ENCODE data around the gene MRPL23.

The MRPL23 gene

GRCh38 chr11:1912289-1912878 is 34.7 kb upstream of the MRPL23 start:
- no peak for DNase-seq (ENCODE audit: low read depth)
- no peak overlapping the region for H3K4me3 ChIP-seq (ENCODE audit: low read length)
- TF ChIP-seq CTCF (conservative IDR thresholded peaks at IDR 0.05; ENCODE audit: low read length): no peak

- TF ChIP-seq CTCF (conservative IDR thresholded peaks at IDR 0.05; ENCODE audit: low read length): no peak
Observed at GRCh38 chr11:1913271-1914060, 33.7 kb upstream of the MRPL23 start.

GRCh38 chr11:1915795-1916131 is 31.4 kb upstream of the MRPL23 start:
- TF ChIP-seq CTCF (conservative IDR thresholded peaks at IDR 0.05; ENCODE audit: low read length): no peak

More at GRCh38 chr11:1913271-1914060, 33.7 kb upstream of the MRPL23 start:
- DNase-seq (ENCODE audit: low read depth): no peak
- no peak overlapping the region for H3K4me3 ChIP-seq (ENCODE audit: low read length)

GRCh38 chr11:1916132-1916985 is 30.8 kb upstream of the MRPL23 start:
- no peak overlapping the region for H3K4me3 ChIP-seq (ENCODE audit: low read length)
- TF ChIP-seq CTCF (conservative IDR thresholded peaks at IDR 0.05; ENCODE audit: low read length): no peak
- DNase-seq (ENCODE audit: low read depth): no peak

More at GRCh38 chr11:1915795-1916131, 31.4 kb upstream of the MRPL23 start:
- no peak for DNase-seq (ENCODE audit: low read depth)
- no peak overlapping the region for H3K4me3 ChIP-seq (ENCODE audit: low read length)

GRCh38 chr11:1916986-1917522 is 30.1 kb upstream of the MRPL23 start:
- H3K4me3 ChIP-seq (ENCODE audit: low read length): no peak overlapping the region
- DNase-seq (ENCODE audit: low read depth): no peak
- no peak for TF ChIP-seq CTCF (conservative IDR thresholded peaks at IDR 0.05; ENCODE audit: low read length)

- no peak overlapping the region for H3K4me3 ChIP-seq (ENCODE audit: low read length)
- no peak for DNase-seq (ENCODE audit: low read depth)
- TF ChIP-seq CTCF (conservative IDR thresholded peaks at IDR 0.05; ENCODE audit: low read length): 0 out of 2 replicates have a peak, but pooled peaks have one; percentile 18
Observed at GRCh38 chr11:1917523-1918435, 29.4 kb upstream of the MRPL23 start.

Data from AG10803 (cell line).